RWPE1 (cell line): Measurements from ENCODE around the gene PTGES3L.
"Not testable (repeated sequence)": the region's sequence is repeated elsewhere in the genome, so short reads cannot be mapped to it uniquely, and the experiment has no call there.

Experiments used
- CTCF ChIA-PET: fragments of 350-600 bp; sonication (Branson Sonifier 250); formaldehyde crosslinking; extraction: SDS; loops from one replicate; lab custom pipeline; 2021; lab: Yijun Ruan, JAX
- POLR2A ChIA-PET: fragments of 400-600 bp; formaldehyde crosslinking; extraction: SDS; loops from one replicate; lab custom pipeline; 2020; ENCODE audit warnings: antibody characterized with exemption; ENCODE audit not compliant: low non-redundant PET; lab: Yijun Ruan, JAX
- DNase-seq: peaks from one replicate; pipeline ENCODE4 v3.0.0; 2012; ENCODE audit warnings: low spot score
- H3K27ac ChIP-seq: fragments of 450-650 bp; 2 replicates; pipeline ENCODE4 v1.5.1; 2017
- TF ChIP-seq, protein P1 (sequence below): fragments of 450-650 bp; conservative IDR thresholded peaks from 2 replicates; pipeline ENCODE4 v1.5.1; 2017; ENCODE audit warnings: low read depth, mild to moderate bottlenecking

PTGES3L gene

DNA sequence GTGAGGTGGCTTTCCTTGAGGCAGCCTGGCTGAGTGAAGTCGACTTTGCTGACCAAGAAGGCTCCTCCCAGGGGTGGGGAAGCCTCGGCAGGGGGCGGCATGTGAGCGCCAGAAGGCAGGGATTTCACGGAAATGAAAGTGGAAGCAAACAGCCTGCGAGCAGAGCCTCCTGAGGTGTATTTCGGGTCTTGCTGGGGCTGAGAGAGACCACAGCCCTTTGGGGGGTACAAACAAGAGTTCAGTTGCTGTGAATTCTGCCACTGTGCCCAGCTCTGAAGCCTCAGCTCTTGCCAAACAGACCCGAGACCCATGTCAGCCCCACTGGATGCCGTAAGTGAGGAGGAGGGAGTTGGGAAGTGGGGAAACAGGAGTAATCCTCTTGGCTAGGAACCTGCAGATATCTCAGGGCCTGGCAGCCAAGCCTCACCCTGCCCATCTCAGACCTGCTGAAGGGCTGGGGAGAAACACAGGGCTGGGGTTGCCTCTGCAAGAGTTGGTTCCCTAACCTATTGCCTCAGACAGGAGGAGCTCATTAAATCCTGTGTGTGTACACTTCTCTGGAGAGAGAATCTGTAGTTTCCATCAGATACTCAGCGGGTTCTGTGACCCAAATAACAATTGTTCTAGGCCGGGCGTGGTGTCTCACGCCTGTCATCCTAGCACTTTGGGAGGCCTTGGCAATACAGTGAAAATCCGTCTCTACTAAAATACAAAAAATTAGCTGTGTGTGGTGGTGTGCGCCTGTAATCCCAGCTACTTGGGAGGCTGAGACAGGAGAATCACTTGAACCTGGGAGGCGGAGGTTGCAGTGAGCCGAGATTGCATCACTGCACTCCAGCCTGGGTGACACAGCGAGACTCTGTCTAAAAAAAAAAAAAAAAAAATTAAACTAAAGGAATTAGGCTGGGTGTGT, 27.0 kb upstream of the PTGES3L start, which contains the start of gene IFI35:
IFI35 (plus strand) TSS at position 146 of the 913 bp plus-strand sequence; CDS start at position 310, 164 bp downstream.
- ChIA-PET POLR2A (no interaction called here), CTCF (no interaction called here)
- H3K27ac ChIP-seq, result peak within 1 kb of the TSS; percentile 95

GRCh38 chr17:43003542-43004172, 23.8 kb upstream of the PTGES3L start:
- POLR2A ChIA-PET, result interaction anchor here (0.7 kb wide), 1 partner anchor 40 kb away, joined by 3 read pairs; no protein-coding TSS in a partner anchor
- TF ChIP-seq, protein P1, sequence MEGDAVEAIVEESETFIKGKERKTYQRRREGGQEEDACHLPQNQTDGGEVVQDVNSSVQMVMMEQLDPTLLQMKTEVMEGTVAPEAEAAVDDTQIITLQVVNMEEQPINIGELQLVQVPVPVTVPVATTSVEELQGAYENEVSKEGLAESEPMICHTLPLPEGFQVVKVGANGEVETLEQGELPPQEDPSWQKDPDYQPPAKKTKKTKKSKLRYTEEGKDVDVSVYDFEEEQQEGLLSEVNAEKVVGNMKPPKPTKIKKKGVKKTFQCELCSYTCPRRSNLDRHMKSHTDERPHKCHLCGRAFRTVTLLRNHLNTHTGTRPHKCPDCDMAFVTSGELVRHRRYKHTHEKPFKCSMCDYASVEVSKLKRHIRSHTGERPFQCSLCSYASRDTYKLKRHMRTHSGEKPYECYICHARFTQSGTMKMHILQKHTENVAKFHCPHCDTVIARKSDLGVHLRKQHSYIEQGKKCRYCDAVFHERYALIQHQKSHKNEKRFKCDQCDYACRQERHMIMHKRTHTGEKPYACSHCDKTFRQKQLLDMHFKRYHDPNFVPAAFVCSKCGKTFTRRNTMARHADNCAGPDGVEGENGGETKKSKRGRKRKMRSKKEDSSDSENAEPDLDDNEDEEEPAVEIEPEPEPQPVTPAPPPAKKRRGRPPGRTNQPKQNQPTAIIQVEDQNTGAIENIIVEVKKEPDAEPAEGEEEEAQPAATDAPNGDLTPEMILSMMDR, result no peak; the same call in 1 of the 2 replicates
- DNase-seq, result no peak
- CTCF ChIA-PET, result interaction anchor here (0.6 kb wide), 1 partner anchor 558 kb away, joined by 5 read pairs; no protein-coding TSS in a partner anchor
- peak overlapping the region; percentile 90 for H3K27ac ChIP-seq

More for the DNA sequence above, 27.0 kb upstream of the PTGES3L start, which contains the start of gene IFI35:
- TF ChIP-seq, protein P1, result peak; percentile 28; the same call in 1 of the 2 replicates
- DNase-seq, result peak; percentile 71

DNA sequence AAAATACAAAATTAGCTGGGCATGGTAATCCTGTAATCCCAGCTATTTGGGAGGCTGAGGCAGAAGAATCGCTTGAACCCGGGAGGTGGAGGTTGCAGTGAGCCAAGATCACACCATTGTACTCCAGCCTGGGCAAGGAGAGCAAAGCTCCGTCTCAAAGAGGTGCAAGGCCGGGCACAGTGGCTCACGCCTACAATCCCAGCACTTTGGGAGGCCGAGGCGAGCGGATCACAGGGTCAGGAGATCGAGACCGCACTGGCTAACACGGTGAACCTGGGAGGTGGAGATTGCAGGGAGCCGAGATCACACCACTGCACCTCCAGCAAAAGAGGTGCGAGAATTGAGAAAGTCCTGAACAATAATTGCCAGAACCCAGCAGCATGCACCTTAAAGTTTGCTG, 21.0 kb upstream of the PTGES3L start:
- POLR2A ChIA-PET, CTCF ChIA-PET: not testable (repeated sequence)
- peak overlapping the region; percentile 90 for H3K27ac ChIP-seq

DNA sequence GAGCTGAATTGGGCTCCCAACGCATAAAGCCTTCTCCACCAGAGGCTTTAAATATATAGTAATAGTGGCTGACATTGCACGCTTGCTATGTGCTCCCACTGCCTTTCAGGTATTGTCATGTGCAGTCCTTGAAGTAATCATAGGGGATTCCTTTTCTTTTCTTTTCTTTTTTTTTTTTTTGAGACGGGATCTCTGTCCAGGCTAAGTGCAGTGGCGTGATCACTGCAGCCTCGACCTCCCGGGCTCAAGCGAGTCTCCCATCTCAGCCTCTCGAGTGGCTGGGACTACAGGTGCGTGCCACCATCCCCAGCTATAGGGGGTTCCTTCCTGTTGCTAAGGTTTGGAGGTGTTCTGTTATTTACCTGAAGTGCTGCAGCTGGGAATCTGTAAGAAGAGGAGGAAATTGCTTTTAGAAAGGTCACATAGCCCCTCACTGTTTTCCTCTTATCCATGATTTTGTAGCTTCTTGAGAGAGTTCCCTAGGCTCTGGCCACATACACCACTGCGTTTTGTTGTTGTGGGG, 19.2 kb upstream of the PTGES3L start:
- CTCF ChIA-PET, result no interaction called here
- POLR2A ChIA-PET, result interaction anchor here (0.5 to 1.5 kb wide), 3 partner anchors 130 to 458 kb away, joined by 4 to 5 read pairs (median 4); partner anchors contain the start of gene PSME3
- no peak for DNase-seq
- TF ChIP-seq, protein P1, result no peak
- peak overlapping the region; percentile 89 for H3K27ac ChIP-seq

More for the DNA sequence above, 21.0 kb upstream of the PTGES3L start:
- DNase-seq, result not testable (repeated sequence)

GRCh38 chr17:42997984-42998938, 18.4 kb upstream of the PTGES3L start, which contains the start of gene RPL27:
Gene RPL27 (plus strand): TSS chr17:42998419. CDS start chr17:42998751, 332 bp downstream.
- peak; percentile 94 for DNase-seq
- CTCF ChIA-PET, result interaction anchor here (0.6 to 1.2 kb wide), 6 partner anchors 11 to 173 kb away, joined by 3 to 5 read pairs (median 3); partner anchors contain the start of genes PTGES3L and RUNDC1

More at GRCh38 chr17:42997984-42998938, 18.4 kb upstream of the PTGES3L start, which contains the start of gene RPL27:
- POLR2A ChIA-PET, result interaction anchor here (0.5 to 1.5 kb wide), 6 partner anchors 11 to 457 kb away, joined by 3 to 5 read pairs (median 4); partner anchors contain the start of gene PSME3
- peak within 1 kb of the TSS; percentile 89 for H3K27ac ChIP-seq
- TF ChIP-seq, protein P1, result peak; percentile 84
